Suppressor macrophage treated with lipopolysaccharide for 1 hour (primary cell): ENCODE data around the gene FAM83E.

Experiments
- DNase-seq, 3 donors: peaks; one replicate each; pipeline ENCODE4 v3.0.0-alpha.2; 2020 to 2022

Gene FAM83E

GRCh38 chr19:48571378-48572162 is 43.3 kb downstream of the FAM83E start:
- DNase-seq: no peak

GRCh38 chr19:48569814-48570213 is 45.1 kb downstream of the FAM83E start:
- DNase-seq: no peak

- DNase-seq: peak; percentile 44 to 53 (median 44)
Measured at GRCh38 chr19:48568345-48568886, 46.5 kb downstream of the FAM83E start.

GRCh38 chr19:48565090-48565489 is 49.8 kb downstream of the FAM83E start:
- no peak for DNase-seq
